GM21619 (cell line): ENCODE measurements around the gene C16orf87.

ENCODE experiments used
- ATAC-seq: cut with Tn5 transposase; IDR thresholded peaks from one replicate; pipeline ENCODE4 v1.9.1; 2021; ENCODE audit not compliant: unreplicated experiment

Gene C16orf87

DNA sequence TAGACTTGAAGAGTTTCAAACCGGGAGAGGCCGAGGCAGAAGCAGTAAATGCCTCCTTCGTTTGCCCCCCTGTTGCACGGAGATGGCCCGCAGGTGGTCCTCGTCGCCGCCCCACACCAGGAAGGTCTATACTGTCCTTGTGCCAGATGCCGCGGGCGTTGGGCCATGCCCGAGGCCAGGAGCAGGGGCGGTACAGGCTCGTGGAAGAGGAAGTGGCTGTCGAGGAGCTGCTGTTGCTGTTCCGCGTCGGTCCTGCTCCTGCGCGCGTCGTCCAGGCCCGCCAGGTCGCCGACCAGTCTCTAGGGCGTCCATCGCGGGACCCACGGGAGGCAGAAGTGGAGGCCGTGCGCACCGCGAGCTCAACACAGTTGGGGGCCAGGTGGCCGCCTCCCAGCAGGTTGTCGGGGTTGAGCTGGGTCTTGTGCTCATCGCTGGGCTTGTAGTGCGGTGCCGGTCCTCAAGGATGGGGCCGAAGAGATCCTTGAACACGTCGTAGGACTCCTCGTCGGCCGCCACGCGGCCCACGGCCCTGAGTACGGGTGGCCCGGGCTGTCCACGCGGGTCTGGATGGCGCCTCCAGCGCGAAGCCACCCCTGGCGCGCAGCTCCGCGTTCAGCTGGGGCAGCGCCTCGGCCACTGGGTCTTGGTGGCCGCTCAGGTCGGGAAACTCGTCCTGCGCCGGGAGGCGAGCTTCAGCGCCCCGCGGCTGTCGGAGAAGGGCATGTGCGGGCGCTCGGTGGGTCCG lies 13.1 kb upstream of the C16orf87 start:
- no peak for ATAC-seq

DNA sequence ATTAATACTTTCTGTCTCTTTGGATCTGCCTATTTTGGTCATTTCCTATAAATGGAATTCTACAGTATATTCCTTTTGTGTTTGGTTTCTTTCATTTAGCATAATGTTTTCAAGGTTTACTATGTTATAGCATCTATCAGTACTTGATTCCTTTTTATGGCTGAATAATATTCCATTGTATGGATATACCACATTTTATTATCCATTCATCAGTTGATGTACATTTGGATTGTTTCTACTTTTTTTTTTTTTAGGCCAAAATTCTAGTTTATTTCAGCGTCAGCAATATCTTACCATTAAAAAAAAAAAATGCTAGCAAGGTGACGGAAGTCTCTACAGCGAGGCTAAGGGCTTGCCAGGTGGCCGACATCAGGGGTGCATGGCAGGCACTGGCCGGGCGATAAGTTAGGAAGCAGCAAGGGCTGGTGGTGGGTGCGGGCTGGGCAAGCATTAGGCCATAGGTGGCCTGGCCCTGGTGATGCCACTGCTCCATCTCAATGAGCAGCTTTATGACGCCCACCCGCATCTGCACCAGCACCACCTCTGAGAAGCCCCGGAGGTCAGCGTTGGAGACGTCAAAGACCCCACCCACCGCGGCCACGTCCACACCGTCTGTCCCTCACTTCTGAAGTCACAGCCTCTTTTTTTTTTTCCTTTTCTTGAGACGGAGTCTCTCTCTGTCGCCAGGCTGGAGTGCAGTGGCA lies 11.4 kb upstream of the C16orf87 start:
- no peak for ATAC-seq

GRCh38 chr16:46839986-46840443 lies 9.0 kb upstream of the C16orf87 start:
- no peak for ATAC-seq

DNA sequence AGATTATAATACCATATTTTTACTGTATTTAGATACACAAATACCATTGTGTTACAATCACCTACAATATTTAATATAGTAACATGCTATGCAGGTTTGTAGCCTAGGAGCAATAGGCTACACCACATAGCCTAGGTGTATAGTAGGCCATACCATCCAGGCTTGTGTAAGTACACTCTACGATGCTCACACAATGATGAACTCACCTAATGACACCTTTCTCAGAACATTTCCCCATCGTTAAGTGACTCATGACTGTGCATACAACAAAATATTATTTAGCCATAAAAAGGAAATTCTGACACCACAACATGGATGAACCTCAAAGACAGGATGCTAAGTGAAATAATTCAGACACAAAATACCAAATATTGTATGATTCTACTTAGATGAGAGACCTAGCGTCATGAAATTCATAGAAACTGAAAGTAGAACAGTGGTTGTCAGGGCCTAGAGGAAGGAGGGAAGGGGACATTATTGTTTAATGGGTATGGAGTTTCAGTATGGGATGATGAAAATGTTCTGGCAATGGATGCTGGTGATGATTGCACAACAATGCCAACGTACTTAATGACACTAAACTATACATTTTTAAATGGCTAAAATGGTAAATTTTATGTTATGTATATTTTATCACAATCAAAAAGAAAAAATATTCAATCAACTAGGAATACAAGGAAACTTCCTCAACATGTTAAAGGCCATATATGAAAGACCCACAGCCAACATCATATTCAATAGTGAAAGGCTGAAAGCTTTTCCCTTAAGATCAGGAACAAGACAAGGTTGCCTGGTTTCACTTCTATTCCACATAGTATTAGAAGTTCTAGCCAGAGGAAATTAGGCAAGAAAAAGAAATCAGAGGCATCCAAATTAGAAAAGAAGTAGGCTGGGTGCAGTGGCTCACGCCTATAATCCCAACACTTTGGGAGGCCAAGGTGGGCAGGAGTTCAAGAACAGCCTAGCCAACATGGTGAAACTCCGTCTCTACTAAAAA lies 5.9 kb upstream of the C16orf87 start:
- ATAC-seq: no peak

- ATAC-seq: no peak
These were observed 2.5 kb upstream of the C16orf87 start for GRCh38 chr16:46833460-46833800.

DNA sequence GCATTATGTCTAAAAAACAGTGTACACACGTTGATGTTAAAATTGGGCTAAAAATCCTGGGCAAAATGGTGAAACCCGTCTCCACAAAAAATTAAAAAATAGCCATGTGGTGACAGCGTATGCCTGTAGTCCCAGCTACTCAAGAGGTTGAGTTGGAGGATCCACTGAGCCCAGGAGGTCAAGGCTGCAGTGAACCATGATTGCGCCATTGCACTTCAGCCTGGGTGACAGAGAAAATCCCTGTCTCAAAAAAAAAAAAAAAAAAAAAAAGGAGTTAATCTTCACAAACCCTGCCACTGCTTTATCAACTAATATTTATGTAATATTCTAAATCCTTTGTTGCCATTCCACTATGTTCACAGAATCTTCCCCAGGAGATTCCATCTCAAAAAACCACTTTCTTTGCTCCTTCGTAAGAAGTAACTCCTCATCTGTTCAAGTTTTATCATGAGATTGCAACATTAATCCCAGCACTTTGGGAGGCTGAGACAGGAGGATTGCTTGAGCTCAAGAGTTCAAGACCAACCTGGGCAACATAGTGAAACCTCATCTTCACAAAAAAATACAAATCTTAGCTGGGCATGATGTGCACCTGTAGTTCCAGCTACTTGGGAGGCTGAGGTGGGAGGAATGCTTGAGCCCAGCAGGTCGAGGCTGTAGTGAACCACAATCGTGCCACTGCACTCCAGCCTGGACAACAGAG lies 1.9 kb upstream of the C16orf87 start:
- no peak for ATAC-seq

DNA sequence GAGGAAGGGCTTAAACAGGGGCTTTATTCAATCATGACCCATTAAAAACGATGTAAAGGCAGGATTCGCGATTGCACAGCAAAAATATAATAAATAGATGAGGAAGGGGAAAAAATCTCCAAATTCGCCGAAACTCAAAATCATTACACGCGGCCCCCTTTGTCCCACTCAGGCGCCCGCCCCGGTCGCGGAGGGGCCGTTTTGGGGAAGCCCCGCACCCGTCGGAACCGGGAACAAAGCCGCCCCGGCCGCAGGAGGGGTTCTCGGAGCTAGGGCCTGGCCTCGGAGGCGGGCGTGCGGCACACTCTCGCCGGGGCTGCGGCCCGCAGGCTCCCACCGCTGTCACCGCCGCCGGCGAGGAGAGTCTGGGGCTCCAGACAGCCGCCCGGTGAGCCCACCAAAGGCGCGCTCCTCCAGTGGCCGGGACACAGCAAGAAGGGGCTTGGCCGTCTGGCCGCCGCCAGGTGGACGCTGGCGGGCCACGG lies 521 bp downstream of the C16orf87 start:
- ATAC-seq: no peak

- ATAC-seq: no peak
These were observed 2.0 kb downstream of the C16orf87 start for GRCh38 chr16:46828943-46829342.

DNA sequence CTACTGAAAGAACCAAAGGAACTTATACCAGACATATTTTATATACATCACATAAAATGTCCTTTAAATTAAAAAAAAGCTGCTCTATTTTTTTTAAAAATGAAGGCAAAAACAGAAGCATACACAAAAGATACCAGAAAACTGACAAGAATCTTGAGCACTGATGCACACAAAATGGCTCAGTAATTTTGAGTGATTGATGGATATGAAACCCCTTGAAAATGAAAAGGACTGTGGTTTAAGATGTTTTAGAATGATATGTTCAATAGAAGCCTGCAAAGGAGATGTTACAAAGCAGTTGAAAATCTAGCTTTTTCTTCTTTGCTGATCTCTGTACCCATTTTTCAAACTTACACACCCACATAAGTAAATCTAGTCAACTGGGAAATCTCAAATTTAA lies 2.7 kb downstream of the C16orf87 start:
- no peak for ATAC-seq

DNA sequence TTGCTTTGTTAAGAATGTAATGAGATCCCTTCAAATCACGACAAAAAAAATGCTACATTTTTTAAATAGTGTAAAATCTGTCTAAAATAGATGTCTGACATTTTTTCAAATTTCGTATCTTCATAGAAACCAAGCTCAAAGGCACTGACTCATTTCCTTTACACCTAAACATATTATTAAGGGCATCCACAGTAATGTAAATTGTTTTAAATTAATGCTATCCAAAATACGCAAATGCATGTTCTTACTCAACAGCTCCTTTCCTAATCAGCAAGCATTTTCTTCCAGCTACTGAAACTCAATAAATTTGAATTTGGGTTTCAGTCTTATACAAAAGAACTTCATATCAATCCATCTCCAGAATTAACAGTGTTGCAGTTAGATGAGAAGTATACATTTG lies 4.3 kb downstream of the C16orf87 start:
- ATAC-seq: no peak

- peak; percentile 83 for ATAC-seq
These were observed 8.7 kb downstream of the C16orf87 start for GRCh38 chr16:46822270-46822669.

- no peak for ATAC-seq
These were observed 13.0 kb downstream of the C16orf87 start for GRCh38 chr16:46817961-46818360.

DNA sequence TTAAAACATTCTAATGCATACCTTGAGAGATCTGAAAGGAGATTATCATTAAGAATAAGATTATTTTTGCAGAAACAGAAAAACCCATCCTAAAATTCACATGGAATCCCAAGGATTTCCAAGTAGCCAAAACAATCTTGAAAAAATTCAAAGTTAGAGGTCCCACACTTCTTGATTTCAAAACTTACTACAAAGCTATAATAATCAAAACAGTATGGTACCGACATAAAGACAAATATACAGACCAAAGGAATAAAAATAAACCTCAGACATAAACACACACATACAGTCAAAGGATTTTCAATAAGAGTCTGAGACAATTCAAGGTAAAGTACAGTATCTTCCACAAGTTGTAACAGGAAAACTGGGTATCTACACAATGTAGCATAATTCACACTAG lies 16.2 kb downstream of the C16orf87 start:
- ATAC-seq: no peak

DNA sequence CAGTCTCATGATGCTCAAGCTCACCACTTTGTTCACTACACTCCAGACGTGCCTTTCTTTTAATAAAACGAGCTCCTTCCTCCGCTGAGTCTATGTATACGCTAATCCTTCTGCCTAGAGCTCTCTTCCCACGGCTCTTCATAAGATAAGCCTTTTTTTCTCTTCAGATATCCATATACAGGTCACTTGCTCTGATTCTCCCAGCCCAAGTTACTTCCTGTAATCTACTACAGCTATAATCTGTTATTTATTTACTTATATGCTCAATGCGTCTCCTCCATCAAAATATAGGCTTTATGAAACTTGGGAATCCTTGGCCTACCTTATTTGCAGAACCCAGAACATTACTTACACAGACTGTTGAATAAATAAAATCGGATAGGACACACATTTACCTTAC lies 17.4 kb downstream of the C16orf87 start:
- no peak for ATAC-seq

DNA sequence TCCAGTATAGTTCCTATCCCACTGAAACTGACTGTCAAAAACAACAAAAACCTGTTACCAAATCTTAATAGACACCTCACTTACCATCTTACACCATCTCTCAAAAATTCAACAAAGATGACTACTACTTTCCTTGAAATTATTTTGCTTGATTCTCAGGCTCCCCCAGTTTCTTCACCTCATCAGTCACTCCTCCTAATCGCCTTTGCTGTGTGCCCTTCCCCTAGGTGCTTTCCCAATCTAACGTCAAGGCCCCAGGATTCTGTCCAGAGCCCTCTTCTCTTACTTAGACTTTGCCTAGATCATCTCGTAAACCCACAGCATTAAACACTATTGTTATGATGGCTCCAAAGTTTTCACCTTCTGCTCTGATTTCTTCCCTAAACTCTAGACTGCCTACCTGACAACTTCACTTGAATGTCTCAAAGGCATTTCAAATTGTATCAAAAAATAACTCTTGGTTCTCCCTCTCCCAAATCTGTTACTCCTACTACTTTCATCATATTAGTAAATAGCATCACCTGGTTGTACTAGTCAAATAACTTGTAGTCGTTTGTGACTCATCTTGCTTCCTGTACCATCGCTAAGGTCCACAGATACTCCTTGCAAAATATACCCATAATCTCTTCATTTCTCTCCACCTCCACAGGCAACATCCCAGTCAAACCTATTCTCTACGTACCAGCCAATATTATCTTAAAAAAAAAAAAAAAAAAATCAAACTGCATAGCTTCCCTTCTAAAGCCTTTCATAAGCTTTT lies 18.0 kb downstream of the C16orf87 start:
- ATAC-seq: no peak

DNA sequence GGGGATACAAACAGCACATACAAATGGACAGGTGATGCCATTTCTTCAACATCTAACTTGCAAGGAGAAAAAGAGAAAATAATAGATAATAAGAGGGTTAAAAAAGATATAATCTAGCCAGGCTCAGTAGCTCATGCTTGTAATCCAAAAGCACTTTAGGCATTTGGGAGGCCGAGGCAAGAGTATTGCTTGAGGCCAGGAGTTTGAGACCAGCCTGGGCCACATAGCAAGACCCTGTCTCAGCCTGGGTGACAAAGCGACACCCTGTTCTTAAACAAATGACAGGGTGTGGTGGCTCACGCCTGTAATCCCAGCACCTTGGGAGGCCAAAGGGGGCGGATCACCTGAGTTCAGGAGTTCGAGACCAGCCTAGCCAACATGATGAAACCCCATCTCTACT lies 19.3 kb downstream of the C16orf87 start:
- ATAC-seq: no peak

DNA sequence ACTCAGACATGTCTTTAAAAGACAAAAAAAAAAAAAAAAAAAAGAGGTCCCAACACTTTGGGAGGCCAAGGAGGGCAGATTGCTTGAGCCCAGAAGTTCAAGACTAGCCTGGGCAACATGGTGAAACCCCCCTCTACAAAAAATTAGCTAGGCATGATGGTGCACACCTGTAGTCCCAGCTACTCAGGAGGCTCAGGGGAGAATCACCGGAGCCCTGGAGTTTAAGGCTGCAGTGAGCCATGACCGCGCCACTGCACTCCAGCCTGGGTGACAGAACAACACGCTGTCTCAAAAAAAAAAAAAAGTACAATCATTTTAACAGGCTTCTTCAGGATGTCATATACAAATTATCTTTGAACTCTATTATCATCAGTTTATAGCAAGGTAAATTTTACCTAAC lies 22.0 kb downstream of the C16orf87 start:
- peak; percentile 72 for ATAC-seq

DNA sequence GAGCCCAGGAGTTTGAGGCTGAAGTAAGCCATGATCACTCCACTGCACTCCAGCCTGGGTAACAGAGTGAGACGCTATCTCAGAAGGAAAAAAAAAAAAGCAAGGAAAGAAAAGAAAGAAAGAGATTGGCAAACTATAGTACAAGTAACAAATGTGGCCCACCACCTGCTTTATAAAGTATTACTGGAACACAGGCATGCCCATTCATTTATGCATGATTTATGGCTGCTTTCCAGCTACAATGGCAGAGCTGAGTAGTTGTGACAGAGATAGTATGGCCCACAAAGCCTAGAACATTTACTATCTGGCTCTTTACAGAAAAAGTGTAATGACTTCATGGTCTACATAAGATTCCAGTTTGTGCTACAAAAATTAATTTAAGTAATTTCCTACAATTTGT lies 23.6 kb downstream of the C16orf87 start:
- ATAC-seq: no peak

GRCh38 chr16:46803373-46803772 lies 27.6 kb downstream of the C16orf87 start:
- no peak for ATAC-seq
